Stimulated activated naive CD8-positive, alpha-beta T cell treated with anti-CD3 and anti-CD28 coated beads, Interleukin-15, Interleukin-2, amounts not matched to agents 100 U/mL and 50 U/mL, for 24 hours (primary cell): ENCODE measurements around the gene GGTA1.
"Not testable (repeated sequence)": the region's sequence is repeated elsewhere in the genome, so short reads cannot be mapped to it uniquely, and the experiment has no call there.

Source experiments
- ATAC-seq: fragments of 150-1000 bp; cut with Tn5 transposase; one replicate; pipeline ENCODE4 v1.10.0; 2021
- DNase-seq: peaks from one replicate; pipeline ENCODE4 v3.0.0; 2021

GGTA1 gene

DNA sequence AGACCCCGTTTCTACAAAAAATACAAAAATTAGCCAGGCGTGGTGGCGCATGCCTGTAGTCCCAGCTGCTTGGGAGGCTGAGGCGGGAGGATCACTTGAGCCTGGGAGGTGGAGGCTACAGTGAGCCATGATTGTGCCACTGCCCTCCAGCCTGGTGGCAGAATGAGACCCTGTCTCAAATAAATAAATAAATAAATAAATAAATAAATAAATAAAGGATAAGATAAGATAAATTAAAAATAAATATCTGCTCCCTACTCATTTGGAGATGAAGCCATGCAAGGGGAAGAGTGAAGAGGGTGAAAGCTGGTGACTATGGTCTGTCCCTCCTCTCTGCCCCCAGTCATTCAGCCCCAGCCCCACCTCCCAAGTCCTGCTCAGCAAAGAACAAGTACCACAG is 41.2 kb downstream of the GGTA1 start:
- not testable (repeated sequence) for ATAC-seq

GRCh38 chr9:121455527-121456239 is 44.0 kb downstream of the GGTA1 start:
- ATAC-seq: peak; percentile 86
- peak; percentile 59 for DNase-seq

More for the DNA sequence above, 41.2 kb downstream of the GGTA1 start:
- not testable (repeated sequence) for DNase-seq

GRCh38 chr9:121454972-121455371 is 44.7 kb downstream of the GGTA1 start:
- no peak for ATAC-seq

GRCh38 chr9:121453232-121453892 is 46.3 kb downstream of the GGTA1 start:
- ATAC-seq: no peak
- no peak for DNase-seq

More at GRCh38 chr9:121454972-121455371, 44.7 kb downstream of the GGTA1 start:
- DNase-seq: no peak

DNA sequence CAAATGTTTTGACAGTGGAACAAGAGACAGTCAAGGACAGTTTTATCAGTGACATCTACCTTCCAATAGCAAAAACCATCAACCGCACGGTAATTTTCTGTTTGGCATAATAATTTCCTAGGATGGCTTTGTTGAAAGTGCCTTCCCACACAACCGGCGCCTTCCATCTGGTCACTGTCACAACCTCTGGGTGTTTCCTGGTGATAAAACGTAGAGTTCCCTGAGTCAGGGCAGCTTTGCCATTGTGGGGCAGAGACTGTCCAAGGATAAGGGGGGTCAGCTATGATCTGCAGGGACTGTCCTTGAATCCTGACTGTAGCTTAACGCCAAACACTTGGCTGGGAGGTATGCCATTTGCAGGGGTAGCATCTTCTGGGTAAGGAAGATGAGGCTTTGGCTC is 47.6 kb downstream of the GGTA1 start:
- DNase-seq (no peak), ATAC-seq (no peak)

DNA sequence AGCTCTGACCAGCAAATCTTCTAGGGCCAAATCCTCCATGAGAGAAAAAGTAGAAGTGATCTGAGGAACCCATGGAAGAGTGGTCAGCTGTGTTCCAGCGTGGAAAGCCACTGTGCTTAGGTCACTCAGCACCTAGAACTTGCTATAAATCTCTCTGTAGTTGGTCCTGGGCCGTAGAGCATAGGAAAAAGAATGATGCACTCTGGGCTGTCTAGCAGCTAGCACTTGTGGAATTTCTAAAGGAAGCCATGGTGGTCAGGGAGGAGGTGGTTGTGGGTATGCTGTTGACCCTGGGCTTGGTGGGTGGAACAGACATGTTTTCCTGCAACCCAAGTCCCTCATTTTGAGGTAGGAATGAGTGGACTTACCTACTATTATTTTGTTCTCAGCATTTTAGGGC is 48.1 kb downstream of the GGTA1 start:
- no peak for DNase-seq
- no peak for ATAC-seq

DNA sequence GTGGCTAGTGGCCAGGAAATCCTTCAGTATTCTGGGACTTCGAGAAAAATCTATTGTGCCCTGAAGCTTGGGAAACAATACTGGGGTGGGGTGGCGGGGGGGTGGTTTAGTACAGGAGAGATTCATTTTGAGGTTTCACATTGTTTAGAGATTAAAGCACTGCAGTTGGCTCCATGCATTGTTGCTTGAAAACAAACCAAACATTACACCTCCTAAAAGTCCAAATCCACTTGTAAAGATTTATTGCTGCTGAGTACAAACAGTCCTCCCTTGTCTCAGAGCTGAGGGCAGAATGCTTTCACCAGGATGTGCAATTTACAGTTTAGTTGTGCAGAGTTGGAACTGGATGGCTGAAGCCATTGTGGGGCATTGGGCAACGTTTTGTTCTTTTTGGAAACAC is 49.4 kb downstream of the GGTA1 start:
- DNase-seq (no peak), ATAC-seq (no peak)

GRCh38 chr9:121449786-121450185 is 49.9 kb downstream of the GGTA1 start:
- DNase-seq: no peak
- ATAC-seq: no peak

DNA sequence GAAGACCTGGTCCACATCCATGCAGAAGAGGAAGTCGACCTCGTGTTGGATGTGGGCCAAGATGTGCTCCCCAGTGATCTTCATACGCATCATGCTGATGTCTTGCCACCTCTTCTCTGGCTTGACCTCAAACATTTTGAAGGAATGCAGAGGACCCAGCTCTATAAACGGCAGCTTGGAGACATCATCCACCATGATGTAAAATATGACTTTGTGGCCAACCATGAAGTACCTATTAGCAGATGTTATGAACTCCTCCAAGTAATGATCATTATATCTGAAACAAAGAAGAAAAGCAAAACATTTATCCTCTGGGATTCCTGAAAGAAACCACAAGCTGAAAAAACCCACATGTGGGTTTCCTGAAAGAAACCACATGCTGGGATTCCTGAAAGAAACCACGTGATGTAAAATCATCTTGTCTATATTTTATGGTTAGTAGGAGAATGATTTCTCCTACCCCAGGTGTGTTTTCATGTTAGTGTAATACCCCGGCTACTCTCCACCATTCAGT is 52.3 kb downstream of the GGTA1 start:
- no peak for DNase-seq
- no peak for ATAC-seq

GRCh38 chr9:121445986-121446385 is 53.7 kb downstream of the GGTA1 start:
- DNase-seq: peak; percentile 15

GRCh38 chr9:121443981-121444380 is 55.7 kb downstream of the GGTA1 start:
- ATAC-seq (no peak), DNase-seq (no peak)

More at GRCh38 chr9:121445986-121446385, 53.7 kb downstream of the GGTA1 start:
- peak; percentile 55 for ATAC-seq

DNA sequence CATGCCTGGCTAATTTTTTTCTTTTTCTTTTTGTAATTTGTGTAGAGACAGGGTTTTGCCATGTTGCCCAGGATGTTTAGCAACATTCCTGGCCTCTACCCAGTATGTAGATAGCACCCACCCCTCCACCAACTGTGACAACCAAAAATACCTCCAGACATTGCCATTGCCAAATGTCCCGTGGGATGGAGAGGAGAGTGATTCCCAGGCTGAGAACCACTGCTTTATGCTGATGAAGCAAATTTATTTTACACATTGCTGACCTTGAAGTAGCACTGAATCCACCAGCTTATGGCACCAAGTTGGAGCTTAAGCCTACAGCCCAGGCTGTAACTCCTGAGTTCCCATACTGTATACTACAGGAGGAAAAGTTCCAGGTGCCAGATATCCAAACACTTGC is 58.5 kb downstream of the GGTA1 start:
- ATAC-seq: no peak
- DNase-seq: no peak

DNA sequence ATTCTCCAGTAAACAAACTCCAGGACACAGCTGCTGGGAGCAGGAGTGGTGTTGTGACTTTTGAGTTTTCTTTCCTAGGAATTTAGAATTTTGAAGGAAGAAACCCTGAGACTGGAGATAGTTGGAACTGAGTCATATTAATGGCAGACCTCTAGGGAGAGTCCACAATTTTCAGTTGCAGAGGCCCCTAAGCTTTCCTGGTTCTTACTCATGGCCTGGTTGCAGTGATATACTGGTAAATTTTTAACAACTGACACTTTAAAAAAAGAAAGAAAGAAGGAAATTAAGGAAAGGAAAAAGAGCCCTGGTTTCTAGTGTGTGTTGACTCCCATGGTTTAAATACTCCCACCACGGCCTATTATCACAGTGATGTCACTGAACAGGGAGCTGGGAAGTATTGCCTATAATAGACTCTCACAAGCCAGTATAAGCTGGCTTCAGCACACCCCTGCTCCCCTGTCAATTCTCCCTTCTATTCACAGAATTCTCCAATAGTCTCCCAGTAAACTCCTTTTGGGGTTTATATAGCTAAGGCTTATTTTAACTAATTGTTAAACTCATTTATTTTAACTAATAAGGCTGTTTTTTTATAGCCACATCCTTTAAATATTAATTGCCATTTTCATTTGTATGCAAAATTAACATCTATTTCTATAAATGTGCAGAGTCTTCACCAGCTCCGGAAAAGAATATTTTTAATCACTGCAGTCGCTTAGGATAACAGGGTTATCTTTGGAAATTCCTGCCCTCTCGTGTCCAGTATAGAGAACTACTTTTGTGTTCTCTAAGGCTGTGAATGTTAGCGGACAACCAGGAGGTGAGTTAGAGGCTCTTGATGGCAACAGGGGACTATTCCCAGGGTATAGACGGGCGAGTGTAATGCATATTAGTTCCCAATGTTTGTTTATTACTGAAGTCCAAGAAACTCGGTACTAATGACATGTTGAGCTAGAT is 59.7 kb downstream of the GGTA1 start:
- DNase-seq: no peak
- no peak for ATAC-seq

- DNase-seq: no peak
- no peak for ATAC-seq
Measured at GRCh38 chr9:121439016-121439415, 60.6 kb downstream of the GGTA1 start.

GRCh38 chr9:121437891-121438290 is 61.8 kb downstream of the GGTA1 start:
- ATAC-seq: no peak
- DNase-seq: no peak

DNA sequence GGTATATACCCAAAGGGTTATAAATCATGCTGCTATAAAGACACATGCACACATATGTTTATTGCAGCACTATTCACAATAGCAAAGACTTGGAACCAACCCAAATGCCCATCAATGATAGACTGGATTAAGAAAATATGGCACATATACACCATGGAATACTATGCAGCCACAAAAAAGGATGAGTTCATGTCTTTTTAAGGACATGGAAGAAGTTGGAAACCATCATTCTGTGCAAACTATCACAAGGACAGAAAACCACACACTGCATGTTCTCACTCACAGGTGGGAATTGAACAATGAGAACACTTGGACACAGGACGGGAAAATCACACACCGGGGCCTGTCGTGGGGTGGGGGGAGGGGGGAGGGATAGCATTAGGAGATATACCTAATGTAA is 62.6 kb downstream of the GGTA1 start:
- ATAC-seq, DNase-seq: not testable (repeated sequence)

DNA sequence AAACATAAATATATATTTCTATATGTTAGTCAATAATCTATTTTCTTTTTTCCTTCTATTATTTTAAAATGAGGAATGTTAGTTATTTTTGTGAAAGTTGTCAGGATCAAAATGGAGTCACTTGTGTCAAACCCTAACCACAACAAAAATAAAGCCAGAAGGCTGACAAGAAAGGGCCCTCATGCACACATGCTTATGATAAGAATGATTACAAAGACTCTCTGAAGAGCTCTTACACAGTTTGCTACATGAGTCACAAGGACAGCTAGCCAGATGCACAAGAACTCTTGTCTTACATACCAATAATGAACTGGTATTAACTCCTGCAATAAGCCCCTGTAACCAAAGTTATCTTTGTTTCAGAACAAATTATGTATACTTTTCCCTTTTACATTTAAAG is 64.7 kb downstream of the GGTA1 start:
- ATAC-seq: no peak
- no peak for DNase-seq

GRCh38 chr9:121427899-121428298 is 71.7 kb downstream of the GGTA1 start:
- ATAC-seq: no peak
- DNase-seq: no peak

- no peak for ATAC-seq
- no peak for DNase-seq
Measured at GRCh38 chr9:121424024-121424432, 75.6 kb downstream of the GGTA1 start.

- no peak for DNase-seq
- no peak for ATAC-seq
Measured at GRCh38 chr9:121411993-121412392, 87.7 kb downstream of the GGTA1 start.

DNA sequence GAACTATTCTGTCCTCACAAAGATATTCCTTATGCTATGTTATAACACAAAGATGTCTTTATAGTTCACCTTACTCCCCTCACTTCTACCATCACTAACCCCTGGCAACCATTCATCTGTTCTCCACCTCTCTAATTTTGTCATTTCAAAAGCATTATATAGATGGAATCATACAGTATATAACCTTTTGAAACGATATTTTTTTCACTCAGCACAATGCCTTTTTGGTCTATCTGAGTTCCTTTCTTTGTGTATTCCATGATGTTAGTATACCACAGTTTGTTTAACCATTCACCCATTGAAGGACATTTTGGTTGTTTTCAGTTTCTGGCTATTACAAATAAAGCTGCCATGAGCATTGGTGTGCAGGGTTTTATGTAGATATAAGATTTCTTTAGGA is 93.7 kb downstream of the GGTA1 start:
- no peak for ATAC-seq

More for the DNA sequence above, 93.7 kb downstream of the GGTA1 start:
- DNase-seq: no peak
